HG03139 (cell line): Measurements from ENCODE around the gene LMO7.

Source experiments
- ATAC-seq: cut with Tn5 transposase; IDR thresholded peaks from one replicate; pipeline ENCODE4 v1.9.1; 2021; ENCODE audit not compliant: unreplicated experiment

Gene LMO7

GRCh38 chr13:75876142-75877050 lies 240.3 kb downstream of the LMO7 start:
- peak; percentile 91 for ATAC-seq

GRCh38 chr13:75877071-75877470 lies 240.9 kb downstream of the LMO7 start:
- ATAC-seq: no peak

GRCh38 chr13:75879656-75880055 lies 243.5 kb downstream of the LMO7 start:
- ATAC-seq: no peak

GRCh38 chr13:75881109-75881775 lies 245.1 kb downstream of the LMO7 start:
- ATAC-seq: no peak

GRCh38 chr13:75882261-75882660 lies 246.1 kb downstream of the LMO7 start:
- no peak for ATAC-seq

DNA sequence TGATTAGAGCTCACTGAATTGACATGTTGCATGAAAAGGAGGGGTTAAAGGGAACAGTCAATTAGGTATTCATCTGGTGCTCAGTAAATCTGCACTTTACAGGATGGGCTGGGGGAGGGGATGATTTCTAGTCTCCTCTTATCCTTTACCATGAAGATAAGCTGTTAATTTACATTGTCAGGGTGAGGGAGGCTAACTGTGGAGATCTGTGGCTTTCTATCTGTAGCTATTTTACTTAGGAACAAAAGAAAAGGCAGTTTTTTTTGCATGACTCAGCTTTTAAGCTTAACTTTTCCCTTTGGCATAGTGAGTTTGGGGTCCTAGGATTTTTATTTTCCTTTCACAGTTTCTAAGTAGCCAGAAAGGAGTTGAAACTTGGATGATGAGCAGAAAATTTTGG lies 253.3 kb downstream of the LMO7 start:
- ATAC-seq: no peak

- ATAC-seq: no peak
Observed at GRCh38 chr13:75895168-75895567, 259.0 kb downstream of the LMO7 start.

GRCh38 chr13:75896271-75896670 lies 260.1 kb downstream of the LMO7 start:
- ATAC-seq: no peak

DNA sequence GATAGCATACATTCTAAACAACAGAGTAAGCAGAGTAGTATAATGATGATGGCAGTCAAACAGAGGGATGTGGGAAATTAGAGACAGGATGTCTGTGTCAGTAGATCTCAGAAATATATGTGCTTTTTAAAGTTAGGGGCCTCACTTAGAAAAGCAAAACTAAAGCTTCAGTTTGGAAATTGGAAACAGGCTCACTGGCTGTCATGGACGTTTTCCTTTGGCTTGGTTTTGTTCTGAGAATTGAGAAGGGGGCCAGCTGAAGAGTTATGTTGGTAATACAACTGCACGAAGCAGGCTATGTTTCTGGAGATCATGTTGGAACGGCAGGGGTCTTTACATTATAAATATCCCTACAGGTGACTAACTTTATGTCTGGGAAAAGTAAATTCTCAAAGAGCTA lies 261.3 kb downstream of the LMO7 start:
- no peak for ATAC-seq

GRCh38 chr13:75901501-75901900 lies 265.4 kb downstream of the LMO7 start:
- no peak for ATAC-seq

DNA sequence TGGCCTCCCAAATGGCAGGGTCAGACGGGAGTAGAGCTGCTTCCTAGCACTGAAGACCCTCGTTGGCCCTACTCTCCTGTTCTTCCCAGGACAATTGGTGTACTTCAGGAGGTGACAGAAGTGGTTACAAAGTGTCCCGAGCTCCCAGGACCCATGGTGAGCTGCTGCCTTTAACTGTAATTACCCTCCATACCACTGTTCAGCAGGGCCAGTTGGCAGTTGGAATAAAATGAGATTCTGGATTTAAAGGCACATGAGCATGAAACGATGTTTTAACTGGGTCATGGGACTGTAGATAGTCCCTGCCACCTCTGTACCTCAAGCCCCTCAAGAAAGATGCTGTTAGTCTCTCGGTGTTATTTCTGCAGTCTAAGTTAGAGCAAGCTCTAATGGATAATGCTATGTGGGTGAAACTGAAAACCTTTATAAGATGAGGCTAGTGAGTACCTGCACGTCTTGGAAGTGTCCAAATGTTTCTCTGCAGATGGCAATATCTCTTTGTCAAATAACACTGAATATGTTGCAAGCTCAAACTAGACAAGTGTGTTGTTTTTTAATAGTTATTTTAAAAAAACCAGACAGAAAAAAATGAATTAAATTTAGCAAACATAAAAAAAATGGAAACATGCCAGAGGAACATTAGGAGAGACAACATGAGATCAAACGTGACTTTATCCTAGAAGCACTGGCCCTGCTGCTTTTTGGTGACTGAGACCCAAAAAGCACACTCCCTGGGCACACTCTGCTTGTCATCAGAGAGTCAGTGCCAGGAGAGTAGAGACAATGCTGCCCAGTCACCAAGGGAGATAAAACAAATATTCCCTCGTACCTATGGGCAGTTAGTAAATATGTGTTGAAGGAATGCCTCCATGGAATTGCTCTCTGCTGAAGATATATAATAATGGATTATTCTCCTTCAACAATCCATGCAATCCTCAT lies 266.3 kb downstream of the LMO7 start:
- no peak for ATAC-seq

DNA sequence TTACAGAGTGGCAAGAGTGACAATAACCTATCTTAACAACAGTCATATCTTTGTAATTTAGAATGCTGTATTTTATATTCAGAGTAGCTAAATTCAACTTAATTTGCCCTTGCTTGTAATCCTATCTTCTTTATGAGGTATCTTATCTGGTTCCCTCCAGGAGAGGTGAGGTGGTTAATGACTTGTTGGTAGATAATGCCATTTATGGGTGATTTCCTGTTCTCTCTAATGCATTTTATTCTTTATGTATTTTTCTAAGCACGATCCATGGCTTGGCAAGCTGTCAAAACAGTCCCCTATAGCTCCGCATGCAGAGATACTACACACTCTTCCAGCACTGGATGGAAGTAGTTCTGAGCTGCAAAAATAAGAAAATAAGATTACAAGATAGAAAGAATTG lies 267.9 kb downstream of the LMO7 start:
- no peak for ATAC-seq

- no peak for ATAC-seq
Observed at GRCh38 chr13:75906315-75906714, 270.2 kb downstream of the LMO7 start.

DNA sequence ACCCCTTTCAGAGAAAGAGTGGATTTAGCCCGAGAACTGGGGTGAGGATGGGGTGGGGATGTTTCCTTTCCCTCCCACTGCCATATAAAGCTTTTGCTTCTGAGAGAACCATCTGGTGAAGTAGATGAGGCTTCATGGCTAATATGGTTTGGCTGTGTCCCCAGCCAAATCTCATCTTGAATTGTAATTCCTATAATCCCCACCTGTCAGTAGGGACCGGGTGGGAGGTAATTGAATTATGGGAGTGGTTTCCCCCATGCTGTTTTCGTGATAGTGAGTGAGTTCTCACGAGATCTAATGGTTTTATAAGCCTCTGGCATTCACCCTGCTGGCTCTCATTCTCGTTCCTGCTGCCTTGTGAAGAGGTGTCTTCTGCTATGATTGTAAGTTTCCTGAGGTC lies 270.9 kb downstream of the LMO7 start:
- no peak for ATAC-seq

DNA sequence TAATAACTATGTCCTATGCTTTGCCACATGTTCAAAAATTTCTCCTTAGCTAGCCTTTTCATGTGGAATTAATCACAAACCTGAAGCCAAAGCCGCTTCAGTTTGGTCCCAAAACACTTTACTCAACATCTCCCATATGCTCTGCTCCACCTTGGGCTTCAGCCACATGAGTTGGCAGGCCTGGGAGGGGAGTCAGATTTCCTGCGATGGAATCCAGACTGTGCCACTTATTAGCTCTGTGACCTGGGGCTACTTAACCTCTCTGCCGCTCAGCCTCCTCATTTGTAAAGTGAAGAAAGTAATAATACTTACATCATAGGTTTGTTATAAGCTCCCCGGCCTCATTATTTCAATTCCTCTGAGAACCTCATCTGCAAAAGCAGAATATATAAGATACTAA lies 272.0 kb downstream of the LMO7 start:
- ATAC-seq: no peak
